ENCODE data around the gene KPNA5. TPM values are rescaled to one million over a fixed set of nuclear protein-coding genes. Genes with fewer than 3 reads are reported as not detected.
A peak's percentile ranks its signal among the peaks of the same experiment; 100 is the strongest.
"Not testable (repeated sequence)": the region's sequence is repeated elsewhere in the genome, so short reads cannot be mapped to it uniquely, and the experiment has no call there.

Gene KPNA5
- total and polyA plus RNA-seq, 10 donors: 3.0 to 29.6 (median 17.2) TPM

DNA sequence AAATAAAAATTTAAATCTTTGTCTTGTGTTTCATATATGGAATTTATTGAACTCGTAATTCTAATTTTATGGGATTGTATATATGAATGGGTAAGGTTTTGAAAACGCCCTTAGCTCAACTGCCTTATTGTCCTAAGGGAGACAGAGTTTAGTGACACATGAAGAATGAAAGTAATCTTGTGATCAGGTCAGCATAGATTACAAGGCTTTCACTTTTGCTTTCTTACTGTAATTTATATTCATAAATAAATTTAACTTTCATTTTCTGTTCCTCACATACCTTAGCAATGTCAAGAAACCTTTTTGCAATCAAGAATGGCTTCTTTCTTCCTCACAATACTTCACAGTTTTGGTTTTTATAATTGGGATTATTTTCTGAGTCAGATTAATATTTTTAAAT, 14.4 kb downstream of the KPNA5 start:
- Histone ChIP-seq H3K4me3 (no peak overlapping the region), H3K9me3 (no peaks in the 10 kb centered on the region), H3K27ac (peak overlapping the region in 6 of 8 donors; percentile 2 to 56 (median 16)), H3K27me3 (replicated peaks in 1 of 7) (no peaks in the 10 kb centered on the region), H3K4me1 (peaks cover 10 to 38% (median 20%) of the 10 kb centered on the region in 6 donors), H3K36me3 (peaks cover 0 to 54% (median 28%) of the 10 kb centered on the region in 6 donors)
- intact Hi-C loops (cut with DNase I; ENCODE audit: low total_unique reads): no loop called here
- DNase-seq: no peak
- TF ChIP-seq POLR2A (IDR thresholded peaks at IDR 0.05): no peak
- TF ChIP-seq, protein P1, sequence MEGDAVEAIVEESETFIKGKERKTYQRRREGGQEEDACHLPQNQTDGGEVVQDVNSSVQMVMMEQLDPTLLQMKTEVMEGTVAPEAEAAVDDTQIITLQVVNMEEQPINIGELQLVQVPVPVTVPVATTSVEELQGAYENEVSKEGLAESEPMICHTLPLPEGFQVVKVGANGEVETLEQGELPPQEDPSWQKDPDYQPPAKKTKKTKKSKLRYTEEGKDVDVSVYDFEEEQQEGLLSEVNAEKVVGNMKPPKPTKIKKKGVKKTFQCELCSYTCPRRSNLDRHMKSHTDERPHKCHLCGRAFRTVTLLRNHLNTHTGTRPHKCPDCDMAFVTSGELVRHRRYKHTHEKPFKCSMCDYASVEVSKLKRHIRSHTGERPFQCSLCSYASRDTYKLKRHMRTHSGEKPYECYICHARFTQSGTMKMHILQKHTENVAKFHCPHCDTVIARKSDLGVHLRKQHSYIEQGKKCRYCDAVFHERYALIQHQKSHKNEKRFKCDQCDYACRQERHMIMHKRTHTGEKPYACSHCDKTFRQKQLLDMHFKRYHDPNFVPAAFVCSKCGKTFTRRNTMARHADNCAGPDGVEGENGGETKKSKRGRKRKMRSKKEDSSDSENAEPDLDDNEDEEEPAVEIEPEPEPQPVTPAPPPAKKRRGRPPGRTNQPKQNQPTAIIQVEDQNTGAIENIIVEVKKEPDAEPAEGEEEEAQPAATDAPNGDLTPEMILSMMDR (IDR thresholded peaks at IDR 0.05 in 8 of 11, conservative IDR thresholded peaks at IDR 0.05 in 3 of 11): no peak
- TF ChIP-seq POLR2AphosphoS5 (IDR thresholded peaks at IDR 0.05): no peak
- WGBS, 5 donors: 66 to 82% (median 70%) methylated on average over 2 of the region's 2 CpGs

DNA sequence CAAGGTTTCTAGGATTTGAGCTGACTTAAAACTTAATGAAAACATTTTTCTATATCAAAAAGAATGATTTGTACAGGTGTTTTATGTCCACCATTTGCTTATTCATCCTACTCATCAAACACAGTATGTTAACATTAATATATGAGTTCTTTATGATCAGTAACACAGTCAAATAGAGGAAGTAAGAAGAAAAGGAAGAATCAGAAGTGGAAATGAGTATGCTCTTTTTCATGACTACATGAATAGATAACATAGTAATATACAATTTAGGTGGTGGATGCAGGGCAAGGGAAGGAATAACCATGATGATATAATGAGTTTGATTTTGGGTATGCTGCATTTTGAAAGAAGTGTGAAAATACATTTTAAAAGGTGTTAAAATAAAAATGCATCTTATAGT, 16.5 kb downstream of the KPNA5 start:
- no peak overlapping the region for H3K4me3 ChIP-seq
- H3K36me3 ChIP-seq: peaks cover 0 to 54% (median 19%) of the 10 kb centered on the region in 6 donors
- TF ChIP-seq POLR2AphosphoS5 (IDR thresholded peaks at IDR 0.05) (no peak), POLR2A (IDR thresholded peaks at IDR 0.05) (no peak)
- TF ChIP-seq, protein P1 (IDR thresholded peaks at IDR 0.05 in 8 of 11, conservative IDR thresholded peaks at IDR 0.05 in 3 of 11): no peak
- H3K27ac ChIP-seq: no peak overlapping the region
- H3K4me1 ChIP-seq: peaks cover 10 to 38% (median 20%) of the 10 kb centered on the region in 6 donors
- H3K27me3 ChIP-seq (replicated peaks in 1 of 7): no peaks in the 10 kb centered on the region
- DNase-seq: no peak
- intact Hi-C loops (cut with DNase I; ENCODE audit: low total_unique reads): no loop called here
- H3K9me3 ChIP-seq: no peaks in the 10 kb centered on the region

DNA sequence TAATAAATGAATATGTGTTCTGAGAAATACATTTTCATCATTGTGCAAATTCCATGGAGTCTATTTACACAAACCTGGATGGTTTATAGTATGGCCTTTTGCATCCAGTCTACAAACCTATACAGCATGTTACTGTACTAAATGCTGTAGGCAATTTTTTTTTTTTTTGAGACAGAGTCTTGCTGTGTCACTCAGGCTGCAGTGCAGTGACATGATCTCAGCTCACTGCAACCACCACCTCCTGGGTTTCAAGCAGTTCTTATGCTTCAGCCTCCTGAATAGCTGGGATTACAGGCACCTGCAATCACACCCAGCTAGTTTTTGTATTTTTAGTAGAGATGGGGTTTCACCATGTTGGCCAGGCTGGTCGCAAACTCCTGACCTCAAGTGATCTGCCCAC, 22.9 kb downstream of the KPNA5 start:
- peaks cover 0 to 99% (median 53%) of the 10 kb centered on the region in 6 donors for H3K36me3 ChIP-seq
- H3K4me3 ChIP-seq; H3K27me3 ChIP-seq (replicated peaks in 1 of 7); intact Hi-C loops (cut with DNase I; ENCODE audit: low total_unique reads); DNase-seq; H3K27ac ChIP-seq; H3K9me3 ChIP-seq; H3K4me1 ChIP-seq: not testable (repeated sequence)
- 95 to 100% (median 97%) methylated on average over 1 of the region's 1 CpG for WGBS, 5 donors

DNA sequence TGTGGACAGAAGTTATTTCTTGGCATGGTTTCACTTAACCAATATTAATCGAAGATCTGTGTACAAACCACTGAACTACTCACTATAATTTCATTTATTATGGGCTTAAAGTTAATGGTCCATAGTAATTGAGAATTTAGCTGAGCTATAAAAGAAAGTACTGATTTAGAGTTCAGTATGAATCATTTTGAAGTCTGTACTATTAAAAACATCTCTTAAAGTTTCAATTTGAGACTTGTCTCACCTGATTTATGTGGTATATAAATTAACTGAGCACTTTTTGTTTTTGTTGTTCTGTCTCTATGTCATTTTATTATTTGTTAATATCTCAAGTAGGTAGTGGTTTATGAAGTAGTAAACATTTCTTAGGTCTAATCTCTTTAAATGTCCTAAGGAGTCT, 24.9 kb downstream of the KPNA5 start:
- DNase-seq: no peak
- intact Hi-C loops (cut with DNase I; ENCODE audit: low total_unique reads): no loop called here
- H3K27ac ChIP-seq: no peak overlapping the region
- 81 to 95% (median 90%) methylated on average over 1 of the region's 1 CpG for WGBS, 5 donors
- peaks cover 0 to 94% (median 44%) of the 10 kb centered on the region in 6 donors for H3K36me3 ChIP-seq
- no peaks in the 10 kb centered on the region for H3K27me3 ChIP-seq (replicated peaks in 1 of 7)
- H3K4me1 ChIP-seq: no peaks in the 10 kb centered on the region
- no peaks in the 10 kb centered on the region for H3K9me3 ChIP-seq
- TF ChIP-seq POLR2AphosphoS5 (IDR thresholded peaks at IDR 0.05) (no peak), POLR2A (IDR thresholded peaks at IDR 0.05) (no peak)
- TF ChIP-seq, protein P1 (IDR thresholded peaks at IDR 0.05 in 8 of 11, conservative IDR thresholded peaks at IDR 0.05 in 3 of 11): no peak
- no peak overlapping the region for H3K4me3 ChIP-seq

DNA sequence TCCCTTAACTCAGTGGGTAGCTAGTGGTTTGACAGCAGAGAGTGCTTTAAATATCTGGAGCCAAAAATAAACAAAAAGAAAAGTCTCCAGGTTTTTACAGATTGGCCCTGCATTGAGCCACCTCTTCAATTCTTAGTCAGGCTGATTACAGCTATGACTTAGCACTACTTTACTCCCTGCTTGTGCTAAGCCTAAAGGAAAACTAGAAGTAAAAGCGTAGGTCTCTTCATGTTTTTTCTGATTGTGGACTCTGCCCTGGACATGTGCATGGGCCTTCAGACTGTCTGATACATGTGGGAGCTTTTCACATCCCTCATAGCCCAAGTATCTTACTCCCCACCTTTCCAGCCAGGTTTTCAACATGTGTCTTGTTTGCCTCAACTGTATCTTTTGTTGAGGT, 33.3 kb downstream of the KPNA5 start:
- Histone ChIP-seq H3K27me3 (replicated peaks in 1 of 7) (no peaks in the 10 kb centered on the region), H3K4me3 (no peak overlapping the region), H3K4me1 (no peaks in the 10 kb centered on the region), H3K9me3 (no peaks in the 10 kb centered on the region), H3K27ac (no peak overlapping the region), H3K36me3 (peaks cover 0 to 90% (median 51%) of the 10 kb centered on the region in 6 donors)
- intact Hi-C loops (cut with DNase I; ENCODE audit: low total_unique reads): no loop called here
- DNase-seq: no peak
- 87 to 96% (median 91%) methylated on average over 1 of the region's 1 CpG for WGBS, 5 donors
- TF ChIP-seq, protein P1 (IDR thresholded peaks at IDR 0.05 in 8 of 11, conservative IDR thresholded peaks at IDR 0.05 in 3 of 11): no peak
- TF ChIP-seq POLR2AphosphoS5 (IDR thresholded peaks at IDR 0.05): no peak
- no peak for TF ChIP-seq POLR2A (IDR thresholded peaks at IDR 0.05)
